ENCODE results near the gene PCDHGB6.
"Not testable (repeated sequence)": the region's sequence is repeated elsewhere in the genome, so short reads cannot be mapped to it uniquely, and the experiment has no call there.

The PCDHGB6 gene

DNA sequence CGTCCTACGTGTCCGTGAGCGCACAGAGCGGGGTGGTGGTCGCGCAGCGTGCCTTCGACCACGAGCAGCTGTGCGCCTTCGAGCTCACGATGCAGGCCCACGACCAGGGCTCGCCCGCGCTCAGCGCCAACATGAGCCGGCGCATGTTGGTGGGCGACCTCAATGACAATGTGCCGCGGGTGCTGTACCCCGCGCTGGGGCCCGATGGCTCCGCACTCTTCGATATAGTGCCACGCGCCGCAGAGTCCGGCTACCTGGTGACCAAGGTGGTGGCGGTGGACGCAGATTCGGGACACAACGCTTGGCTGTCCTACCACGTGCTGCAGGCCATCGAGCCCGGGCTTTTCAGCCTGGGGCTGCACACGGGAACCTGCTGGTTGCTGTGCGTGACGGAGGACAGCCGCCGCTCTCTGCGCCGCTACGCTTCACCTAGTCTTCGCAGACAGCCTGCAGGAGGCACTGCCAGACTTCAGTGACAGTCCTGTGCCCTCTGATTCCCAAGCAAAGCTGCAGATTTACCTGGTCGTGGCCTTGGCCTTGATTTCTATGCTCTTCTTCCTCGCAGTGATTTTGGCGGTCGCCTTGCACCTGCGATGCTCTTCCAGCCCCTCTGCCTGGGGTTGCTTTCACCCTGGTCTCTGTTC lies 20.1 kb downstream of the PCDHGB6 start:
- Histone ChIP-seq H3K4me1 (ENCODE audit: control insufficient read depth, insufficient read depth, low read length) (no peaks in the 10 kb centered on the region), H3K9me3 (ENCODE audit: control insufficient read depth, insufficient read depth, low read depth, low read length) (peaks cover 66% of the 10 kb centered on the region), H3K36me3 (ENCODE audit: control insufficient read depth, insufficient read depth, low read length) (peaks cover 16% of the 10 kb centered on the region), H3K9ac (ENCODE audit: low read length) (no peak overlapping the region), H3K27ac (ENCODE audit: low read depth, low read length) (no peak overlapping the region), H3K27me3 (ENCODE audit: control insufficient read depth, insufficient read depth, low read length) (no peaks in the 10 kb centered on the region), H3K4me3 (ENCODE audit: low read depth, low read length) (no peak overlapping the region)

DNA sequence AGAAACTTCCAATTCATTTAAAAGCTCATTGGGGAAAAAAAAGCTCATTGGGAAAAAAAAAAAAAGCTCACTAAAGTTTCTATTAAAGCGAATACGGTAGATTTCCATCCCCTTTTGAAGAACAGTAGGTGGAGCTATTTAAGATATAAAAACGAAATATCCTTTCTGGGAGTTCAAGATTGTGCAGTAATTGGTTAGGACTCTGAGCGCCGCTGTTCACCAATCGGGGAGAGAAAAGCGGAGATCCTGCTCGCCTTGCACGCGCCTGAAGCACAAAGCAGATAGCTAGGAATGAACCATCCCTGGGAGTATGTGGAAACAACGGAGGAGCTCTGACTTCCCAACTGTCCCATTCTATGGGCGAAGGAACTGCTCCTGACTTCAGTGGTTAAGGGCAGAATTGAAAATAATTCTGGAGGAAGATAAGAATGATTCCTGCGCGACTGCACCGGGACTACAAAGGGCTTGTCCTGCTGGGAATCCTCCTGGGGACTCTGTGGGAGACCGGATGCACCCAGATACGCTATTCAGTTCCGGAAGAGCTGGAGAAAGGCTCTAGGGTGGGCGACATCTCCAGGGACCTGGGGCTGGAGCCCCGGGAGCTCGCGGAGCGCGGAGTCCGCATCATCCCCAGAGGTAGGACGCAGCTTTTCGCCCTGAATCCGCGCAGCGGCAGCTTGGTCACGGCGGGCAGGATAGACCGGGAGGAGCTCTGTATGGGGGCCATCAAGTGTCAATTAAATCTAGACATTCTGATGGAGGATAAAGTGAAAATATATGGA lies 22.7 kb downstream of the PCDHGB6 start, which contains the start of gene PCDHGA12:
Gene PCDHGA12 (plus strand): TSS at position 176 of the 782 bp plus-strand sequence. CDS start 253 bp downstream, at position 429.
- H3K27ac ChIP-seq (ENCODE audit: low read depth, low read length), result no peak within 1 kb of the TSS
- H3K4me3 ChIP-seq (ENCODE audit: low read depth, low read length), result no peak within 1 kb of the TSS
- H3K9ac ChIP-seq (ENCODE audit: low read length), result no peak within 1 kb of the TSS
- peaks cover 66% of the 10 kb centered on the region for H3K9me3 ChIP-seq (ENCODE audit: control insufficient read depth, insufficient read depth, low read depth, low read length)
- H3K36me3 ChIP-seq (ENCODE audit: control insufficient read depth, insufficient read depth, low read length), result peaks cover 16% of the 10 kb centered on the region
- H3K4me1 ChIP-seq (ENCODE audit: control insufficient read depth, insufficient read depth, low read length), result no peaks in the 10 kb centered on the region
- H3K27me3 ChIP-seq (ENCODE audit: control insufficient read depth, insufficient read depth, low read length), result no peaks in the 10 kb centered on the region

DNA sequence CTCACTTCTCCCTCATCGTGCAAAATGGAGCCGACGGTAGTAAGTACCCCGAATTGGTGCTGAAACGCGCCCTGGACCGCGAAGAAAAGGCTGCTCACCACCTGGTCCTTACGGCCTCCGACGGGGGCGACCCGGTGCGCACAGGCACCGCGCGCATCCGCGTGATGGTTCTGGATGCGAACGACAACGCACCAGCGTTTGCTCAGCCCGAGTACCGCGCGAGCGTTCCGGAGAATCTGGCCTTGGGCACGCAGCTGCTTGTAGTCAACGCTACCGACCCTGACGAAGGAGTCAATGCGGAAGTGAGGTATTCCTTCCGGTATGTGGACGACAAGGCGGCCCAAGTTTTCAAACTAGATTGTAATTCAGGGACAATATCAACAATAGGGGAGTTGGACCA lies 23.5 kb downstream of the PCDHGB6 start:
- H3K27me3 ChIP-seq (ENCODE audit: control insufficient read depth, insufficient read depth, low read length), result no peaks in the 10 kb centered on the region
- H3K9ac ChIP-seq (ENCODE audit: low read length), result no peak overlapping the region
- H3K27ac ChIP-seq (ENCODE audit: low read depth, low read length), result no peak overlapping the region
- H3K36me3 ChIP-seq (ENCODE audit: control insufficient read depth, insufficient read depth, low read length), result peaks cover 16% of the 10 kb centered on the region
- H3K4me3 ChIP-seq (ENCODE audit: low read depth, low read length), result no peak overlapping the region
- peaks cover 63% of the 10 kb centered on the region for H3K9me3 ChIP-seq (ENCODE audit: control insufficient read depth, insufficient read depth, low read depth, low read length)
- no peaks in the 10 kb centered on the region for H3K4me1 ChIP-seq (ENCODE audit: control insufficient read depth, insufficient read depth, low read length)

DNA sequence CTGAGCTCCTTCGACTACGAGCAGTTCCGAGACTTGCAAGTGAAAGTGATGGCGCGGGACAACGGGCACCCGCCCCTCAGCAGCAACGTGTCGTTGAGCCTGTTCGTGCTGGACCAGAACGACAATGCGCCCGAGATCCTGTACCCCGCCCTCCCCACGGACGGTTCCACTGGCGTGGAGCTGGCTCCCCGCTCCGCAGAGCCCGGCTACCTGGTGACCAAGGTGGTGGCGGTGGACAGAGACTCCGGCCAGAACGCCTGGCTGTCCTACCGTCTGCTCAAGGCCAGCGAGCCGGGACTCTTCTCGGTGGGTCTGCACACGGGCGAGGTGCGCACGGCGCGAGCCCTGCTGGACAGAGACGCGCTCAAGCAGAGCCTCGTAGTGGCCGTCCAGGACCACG lies 24.5 kb downstream of the PCDHGB6 start:
- not testable (repeated sequence) for H3K9ac ChIP-seq (ENCODE audit: low read length); H3K27me3 ChIP-seq (ENCODE audit: control insufficient read depth, insufficient read depth, low read length); H3K4me3 ChIP-seq (ENCODE audit: low read depth, low read length); H3K4me1 ChIP-seq (ENCODE audit: control insufficient read depth, insufficient read depth, low read length); H3K27ac ChIP-seq (ENCODE audit: low read depth, low read length)
- peaks cover 55% of the 10 kb centered on the region for H3K9me3 ChIP-seq (ENCODE audit: control insufficient read depth, insufficient read depth, low read depth, low read length)
- peaks cover 16% of the 10 kb centered on the region for H3K36me3 ChIP-seq (ENCODE audit: control insufficient read depth, insufficient read depth, low read length)

DNA sequence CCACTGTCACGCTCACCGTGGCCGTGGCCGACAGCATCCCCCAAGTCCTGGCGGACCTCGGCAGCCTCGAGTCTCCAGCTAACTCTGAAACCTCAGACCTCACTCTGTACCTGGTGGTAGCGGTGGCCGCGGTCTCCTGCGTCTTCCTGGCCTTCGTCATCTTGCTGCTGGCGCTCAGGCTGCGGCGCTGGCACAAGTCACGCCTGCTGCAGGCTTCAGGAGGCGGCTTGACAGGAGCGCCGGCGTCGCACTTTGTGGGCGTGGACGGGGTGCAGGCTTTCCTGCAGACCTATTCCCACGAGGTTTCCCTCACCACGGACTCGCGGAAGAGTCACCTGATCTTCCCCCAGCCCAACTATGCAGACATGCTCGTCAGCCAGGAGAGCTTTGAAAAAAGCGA lies 24.9 kb downstream of the PCDHGB6 start:
- H3K9ac ChIP-seq (ENCODE audit: low read length); H3K4me3 ChIP-seq (ENCODE audit: low read depth, low read length): not testable (repeated sequence)

DNA sequence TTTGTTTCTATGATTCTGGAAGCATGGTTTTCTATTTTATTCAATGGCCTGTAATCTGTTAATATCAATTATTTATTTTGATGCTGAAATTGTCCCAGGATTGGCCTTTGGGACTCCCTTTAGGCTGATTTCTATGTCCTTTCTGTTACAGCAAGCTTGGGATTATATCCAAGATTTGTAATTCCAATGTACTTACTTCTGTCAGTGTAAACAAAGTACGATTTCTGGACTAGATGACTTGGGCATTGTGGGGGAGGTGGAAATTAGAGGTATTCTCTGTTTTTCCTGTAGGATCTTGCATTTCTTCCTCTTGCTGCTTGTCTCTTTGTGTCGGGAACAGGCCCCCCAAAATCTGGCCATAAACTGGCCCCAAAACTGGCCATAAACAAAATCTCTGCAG lies 26.2 kb downstream of the PCDHGB6 start:
- Histone ChIP-seq H3K4me3 (ENCODE audit: low read depth, low read length) (no peak overlapping the region), H3K9me3 (ENCODE audit: control insufficient read depth, insufficient read depth, low read depth, low read length) (peaks cover 41% of the 10 kb centered on the region), H3K27ac (ENCODE audit: low read depth, low read length) (no peak overlapping the region), H3K4me1 (ENCODE audit: control insufficient read depth, insufficient read depth, low read length) (no peaks in the 10 kb centered on the region), H3K36me3 (ENCODE audit: control insufficient read depth, insufficient read depth, low read length) (peaks cover 9% of the 10 kb centered on the region), H3K9ac (ENCODE audit: low read length) (no peak overlapping the region), H3K27me3 (ENCODE audit: control insufficient read depth, insufficient read depth, low read length) (no peaks in the 10 kb centered on the region)

More for the DNA sequence above, 24.9 kb downstream of the PCDHGB6 start:
- Histone ChIP-seq H3K9me3 (ENCODE audit: control insufficient read depth, insufficient read depth, low read depth, low read length) (peaks cover 50% of the 10 kb centered on the region), H3K36me3 (ENCODE audit: control insufficient read depth, insufficient read depth, low read length) (peaks cover 13% of the 10 kb centered on the region)
- not testable (repeated sequence) for H3K27me3 ChIP-seq (ENCODE audit: control insufficient read depth, insufficient read depth, low read length); H3K4me1 ChIP-seq (ENCODE audit: control insufficient read depth, insufficient read depth, low read length); H3K27ac ChIP-seq (ENCODE audit: low read depth, low read length)

DNA sequence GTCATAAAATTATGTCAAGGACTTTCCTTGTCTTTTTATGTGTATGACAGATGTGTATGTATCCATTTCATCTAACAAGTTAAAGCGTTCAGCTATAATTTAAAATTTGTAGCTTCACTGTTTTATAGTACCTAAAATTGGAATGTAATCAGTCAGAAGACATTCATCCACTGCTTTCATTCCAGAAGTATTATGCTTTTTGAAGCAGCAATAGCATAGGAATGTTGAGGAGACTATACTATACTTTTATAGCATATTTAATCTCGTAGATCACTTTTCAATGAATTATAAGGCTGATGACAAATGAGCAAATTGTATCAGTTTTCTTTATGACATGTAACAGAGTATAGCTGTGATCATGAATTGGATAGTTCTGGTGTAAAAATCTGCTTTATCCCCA lies 29.4 kb downstream of the PCDHGB6 start:
- H3K27me3 ChIP-seq (ENCODE audit: control insufficient read depth, insufficient read depth, low read length), result no peaks in the 10 kb centered on the region
- no peak overlapping the region for H3K9ac ChIP-seq (ENCODE audit: low read length)
- H3K36me3 ChIP-seq (ENCODE audit: control insufficient read depth, insufficient read depth, low read length), result no peaks in the 10 kb centered on the region
- H3K4me1 ChIP-seq (ENCODE audit: control insufficient read depth, insufficient read depth, low read length), result no peaks in the 10 kb centered on the region
- no peak overlapping the region for H3K4me3 ChIP-seq (ENCODE audit: low read depth, low read length)
- H3K9me3 ChIP-seq (ENCODE audit: control insufficient read depth, insufficient read depth, low read depth, low read length), result peaks cover 29% of the 10 kb centered on the region
- H3K27ac ChIP-seq (ENCODE audit: low read depth, low read length), result no peak overlapping the region

DNA sequence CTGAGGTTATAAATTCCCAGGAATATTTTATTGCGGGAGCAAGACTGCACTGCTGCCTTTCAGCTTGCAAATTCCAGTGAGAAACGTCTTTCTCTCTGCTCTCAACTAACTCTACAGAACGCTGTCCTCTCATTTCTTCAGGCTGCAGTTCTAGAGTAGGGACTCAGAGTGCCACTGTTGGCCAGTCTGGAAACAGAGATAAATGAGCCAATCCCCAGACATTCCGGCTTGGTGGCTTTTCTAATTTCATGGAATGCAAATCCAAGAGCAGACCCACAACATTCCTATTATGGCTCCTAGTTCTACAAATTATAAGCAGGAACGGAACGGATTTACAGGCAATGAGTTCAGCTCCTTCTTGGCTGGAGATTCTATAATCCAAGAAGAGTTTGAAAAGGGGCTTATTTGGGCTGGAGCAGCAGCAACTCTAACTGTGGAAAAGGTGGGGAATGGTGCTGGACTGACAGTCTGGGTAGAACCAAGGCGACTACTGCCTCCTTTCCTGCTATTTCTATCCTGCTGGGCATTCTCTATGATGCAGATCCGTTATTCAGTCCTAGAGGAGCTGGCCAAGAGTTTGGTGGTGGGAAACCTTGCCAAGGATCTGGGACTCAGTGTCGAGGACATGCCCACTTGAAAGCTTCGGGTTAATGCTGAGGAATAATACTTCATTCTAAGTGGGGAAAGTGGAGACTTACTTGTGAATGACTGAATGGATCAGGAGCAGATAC lies 31.8 kb downstream of the PCDHGB6 start:
- H3K9ac ChIP-seq (ENCODE audit: low read length), result no peak overlapping the region
- H3K9me3 ChIP-seq (ENCODE audit: control insufficient read depth, insufficient read depth, low read depth, low read length), result peaks cover 14% of the 10 kb centered on the region
- H3K36me3 ChIP-seq (ENCODE audit: control insufficient read depth, insufficient read depth, low read length), result no peaks in the 10 kb centered on the region
- no peak overlapping the region for H3K4me3 ChIP-seq (ENCODE audit: low read depth, low read length)
- H3K27me3 ChIP-seq (ENCODE audit: control insufficient read depth, insufficient read depth, low read length), result no peaks in the 10 kb centered on the region
- H3K4me1 ChIP-seq (ENCODE audit: control insufficient read depth, insufficient read depth, low read length), result no peaks in the 10 kb centered on the region
- H3K27ac ChIP-seq (ENCODE audit: low read depth, low read length), result no peak overlapping the region

DNA sequence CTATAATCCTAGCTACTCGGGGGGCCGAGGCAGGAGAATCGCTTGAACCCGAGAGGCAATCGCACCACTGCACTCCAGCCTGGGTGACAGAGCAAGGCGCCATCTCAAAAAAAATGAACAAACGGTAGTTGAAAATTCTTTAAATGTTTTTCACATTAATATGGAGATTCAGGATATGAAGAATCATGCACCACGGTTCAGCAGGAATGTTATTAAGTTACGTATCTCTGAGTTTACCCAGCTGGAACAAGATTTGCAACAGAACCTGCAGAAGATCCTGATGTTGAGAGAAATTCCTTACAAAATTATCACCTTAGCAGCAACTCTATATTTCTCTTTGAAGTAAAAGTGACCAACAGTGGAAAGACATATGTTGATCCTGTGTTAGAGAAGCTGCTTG lies 32.5 kb downstream of the PCDHGB6 start:
- H3K9me3 ChIP-seq (ENCODE audit: control insufficient read depth, insufficient read depth, low read depth, low read length), result peaks cover 14% of the 10 kb centered on the region
- no peaks in the 10 kb centered on the region for H3K27me3 ChIP-seq (ENCODE audit: control insufficient read depth, insufficient read depth, low read length)
- no peaks in the 10 kb centered on the region for H3K36me3 ChIP-seq (ENCODE audit: control insufficient read depth, insufficient read depth, low read length)
- no peak overlapping the region for H3K27ac ChIP-seq (ENCODE audit: low read depth, low read length)
- no peaks in the 10 kb centered on the region for H3K4me1 ChIP-seq (ENCODE audit: control insufficient read depth, insufficient read depth, low read length)
- H3K4me3 ChIP-seq (ENCODE audit: low read depth, low read length), result no peak overlapping the region
- H3K9ac ChIP-seq (ENCODE audit: low read length), result no peak overlapping the region

DNA sequence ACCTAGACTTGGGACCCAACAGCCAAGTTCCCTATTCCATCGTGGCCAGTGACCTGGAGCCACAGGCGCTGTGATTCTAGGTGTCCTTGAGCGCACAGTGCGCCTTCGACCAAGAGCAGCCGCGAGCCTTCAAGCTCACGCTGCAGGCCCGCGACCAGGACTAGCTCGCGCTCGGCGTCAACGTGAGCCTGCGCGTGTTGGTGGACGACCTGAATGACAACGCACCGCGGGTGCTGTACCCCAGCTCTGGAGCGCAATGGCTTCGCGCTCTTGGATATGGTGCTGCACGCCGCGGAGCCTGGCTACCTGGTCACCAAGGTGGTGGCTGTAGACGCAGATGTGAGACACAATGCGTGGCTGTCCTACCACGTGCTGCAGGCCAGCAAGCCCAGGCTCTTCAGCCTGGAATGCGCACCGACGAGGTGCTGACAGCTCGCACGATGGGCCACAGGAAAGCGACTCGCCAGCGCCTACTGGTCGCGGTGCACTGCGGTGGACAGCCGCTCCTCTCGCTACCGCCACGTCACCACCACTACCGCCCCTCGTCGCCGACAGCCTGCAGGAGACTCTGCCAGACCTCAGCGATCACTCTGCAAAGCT lies 33.9 kb downstream of the PCDHGB6 start:
- Histone ChIP-seq H3K27ac (ENCODE audit: low read depth, low read length) (no peak overlapping the region), H3K4me3 (ENCODE audit: low read depth, low read length) (no peak overlapping the region), H3K9ac (ENCODE audit: low read length) (no peak overlapping the region), H3K9me3 (ENCODE audit: control insufficient read depth, insufficient read depth, low read depth, low read length) (peaks cover 7% of the 10 kb centered on the region), H3K27me3 (ENCODE audit: control insufficient read depth, insufficient read depth, low read length) (no peaks in the 10 kb centered on the region), H3K36me3 (ENCODE audit: control insufficient read depth, insufficient read depth, low read length) (no peaks in the 10 kb centered on the region), H3K4me1 (ENCODE audit: control insufficient read depth, insufficient read depth, low read length) (no peaks in the 10 kb centered on the region)
